ENCODE data around the gene PINK1.

PINK1 gene

GRCh38 chr1:20683614-20684013, 50.4 kb downstream of the PINK1 start:
- DNase-seq, result no peak

DNA sequence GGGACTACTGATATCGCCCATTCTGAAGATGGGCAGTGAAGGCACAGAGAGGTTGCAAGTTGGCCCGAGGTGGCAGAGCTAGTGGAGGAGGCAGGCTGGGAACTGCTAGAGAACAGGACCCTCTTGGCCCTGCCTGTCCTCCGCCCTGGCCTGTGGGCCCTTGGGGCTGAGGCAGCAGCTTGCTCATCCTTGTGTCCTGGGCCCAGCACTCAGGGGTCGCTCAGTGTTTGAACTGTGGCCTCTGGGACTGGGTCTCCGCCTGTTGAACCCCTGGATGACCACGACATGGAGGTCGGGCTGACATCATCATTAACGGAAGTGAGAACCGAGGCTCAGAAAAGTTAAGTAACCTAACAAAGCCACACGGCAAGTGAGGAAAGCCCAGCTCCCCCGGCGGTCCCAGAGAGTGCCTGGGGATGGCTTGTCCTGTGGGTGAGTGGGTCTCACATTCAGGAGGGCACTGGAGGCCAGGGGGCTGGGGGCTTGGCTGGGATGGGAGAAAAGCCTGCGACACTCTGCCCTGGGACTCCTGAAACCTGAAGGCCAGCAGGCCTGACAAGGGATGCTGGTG, 50.9 kb downstream of the PINK1 start:
- peak; percentile 23 to 45 for DNase-seq

- DNase-seq, result no peak
Measured at GRCh38 chr1:20684651-20685050, 51.4 kb downstream of the PINK1 start.

DNA sequence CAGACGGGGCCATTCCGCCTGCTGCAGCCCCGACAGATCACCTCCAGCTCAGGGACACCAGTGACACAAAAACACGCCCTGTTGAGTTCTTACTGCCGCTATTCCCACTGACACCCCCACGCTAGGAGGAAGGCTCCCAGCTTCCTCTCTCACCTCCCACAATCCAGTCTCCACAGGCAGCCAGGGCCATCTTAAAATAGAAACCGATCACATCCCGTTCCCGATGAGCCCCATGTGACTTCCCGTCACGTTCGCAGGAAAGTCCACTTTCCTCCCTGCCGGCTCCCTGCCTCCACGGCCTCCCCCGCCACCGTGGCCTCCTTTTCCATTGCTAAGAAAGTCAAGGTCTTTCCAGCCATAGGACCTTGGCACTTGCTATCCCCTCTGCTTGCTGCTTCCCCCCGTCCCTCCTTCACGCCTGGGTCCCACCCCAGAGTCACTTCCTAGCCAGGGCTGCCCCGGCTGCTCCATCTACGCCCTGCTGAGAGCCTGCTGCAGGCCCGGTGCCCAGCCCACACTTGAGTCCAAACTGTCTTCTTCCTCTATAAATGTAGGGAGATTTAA, 51.9 kb downstream of the PINK1 start:
- peak; percentile 49 to 74 for DNase-seq

GRCh38 chr1:20685741-20686140, 52.5 kb downstream of the PINK1 start:
- DNase-seq, result peak; percentile 50 to 80

DNA sequence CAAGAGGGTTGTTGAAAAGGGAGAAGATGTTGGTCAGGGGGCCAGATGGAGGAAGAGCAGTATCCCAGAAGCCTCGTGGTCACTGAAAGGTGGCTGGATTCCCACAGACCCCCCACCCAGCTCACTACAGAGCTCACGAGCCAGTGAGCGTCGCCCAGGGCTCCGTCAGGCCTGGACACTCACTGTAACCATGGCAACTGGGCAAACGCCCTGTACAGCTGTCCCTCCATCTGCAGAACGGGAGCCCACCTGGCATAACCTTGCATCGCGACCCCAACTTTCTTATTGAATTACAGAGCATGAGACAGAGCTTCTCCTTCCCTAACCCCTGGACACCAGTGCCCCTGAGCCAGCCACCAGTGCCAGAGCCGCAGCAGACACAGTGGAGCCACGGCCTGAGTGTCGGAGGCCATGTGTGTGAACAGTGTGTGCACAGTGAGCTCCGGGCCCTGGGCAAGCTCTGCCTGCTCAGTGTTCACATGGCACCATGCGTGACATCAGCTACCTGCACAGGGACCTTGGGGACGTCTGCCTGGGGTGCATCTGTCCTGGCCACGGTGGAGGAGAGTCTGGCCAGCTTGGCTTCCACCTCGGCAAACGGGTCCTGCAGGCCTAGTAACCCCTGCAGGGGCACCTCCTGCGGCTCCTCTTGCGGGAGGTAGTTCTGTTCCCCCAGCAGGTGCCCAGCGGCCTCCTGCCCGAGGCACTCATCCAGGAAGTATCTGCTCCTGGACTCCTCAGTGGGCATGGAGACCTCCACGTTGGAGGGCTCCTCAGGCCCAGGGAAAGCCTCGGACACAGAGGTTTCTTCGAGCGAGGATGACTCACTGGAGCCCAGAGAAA, 53.8 kb downstream of the PINK1 start:
- DNase-seq, result no peak

DNA sequence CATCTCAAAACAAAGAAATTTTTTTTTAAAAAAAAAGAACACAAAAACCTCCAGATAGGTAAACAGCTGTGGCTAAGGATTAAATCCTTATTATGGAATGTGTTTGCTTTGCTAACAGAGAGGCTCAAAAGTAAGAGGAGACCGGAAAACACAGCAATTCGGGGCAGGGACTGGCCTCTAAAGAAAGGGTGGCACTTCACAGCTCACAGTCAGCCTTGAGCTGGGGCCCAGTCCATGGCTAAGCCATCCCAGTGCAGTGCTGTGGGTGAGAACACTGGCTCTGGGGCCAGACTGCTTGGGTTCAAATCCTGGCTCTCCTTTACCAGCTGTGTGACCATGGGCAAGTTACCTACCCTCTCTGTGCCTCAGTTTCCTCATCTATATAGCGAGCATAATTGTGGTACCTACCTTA, 56.4 kb downstream of the PINK1 start:
- DNase-seq, result no peak

DNA sequence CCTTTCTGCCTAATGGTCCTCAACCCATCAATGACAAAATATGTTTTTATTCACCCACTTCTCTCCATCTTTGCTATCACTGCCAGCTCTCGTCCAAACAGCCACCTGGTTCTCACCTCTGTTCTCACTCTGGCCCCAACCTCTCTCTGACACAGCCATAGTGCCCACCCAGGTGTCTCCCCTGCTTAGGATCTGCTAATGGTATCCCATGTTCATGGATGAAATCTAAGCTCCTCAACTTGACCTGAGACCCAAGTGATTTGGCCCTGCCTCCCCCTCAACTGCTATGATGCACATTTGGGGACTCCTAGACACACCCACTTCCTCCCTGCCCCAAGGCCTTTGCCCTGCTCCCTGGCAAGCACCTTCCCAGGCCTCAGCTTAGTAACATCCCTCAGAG, 58.6 kb downstream of the PINK1 start:
- DNase-seq, result peak; percentile 48 to 60

DNA sequence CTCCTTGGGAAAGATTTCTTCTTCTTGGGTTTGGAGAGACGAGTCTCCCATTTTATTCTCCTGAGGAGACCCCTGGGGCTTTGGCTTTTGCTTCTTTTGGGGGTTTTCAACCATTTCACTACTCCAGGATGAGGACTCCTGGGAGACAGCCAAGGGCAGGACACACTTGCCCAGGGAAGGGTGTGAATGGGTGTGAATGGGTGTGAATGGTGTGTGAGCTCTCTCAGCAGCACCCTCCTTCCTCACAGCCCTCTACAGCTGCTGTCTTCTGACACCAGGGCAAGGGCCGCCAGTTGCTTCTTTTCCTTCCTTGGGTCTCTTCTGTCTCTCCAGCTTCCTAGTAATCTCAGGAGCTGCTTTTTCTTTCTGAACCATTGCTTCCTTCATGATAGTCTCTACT, 60.4 kb downstream of the PINK1 start:
- DNase-seq, result no peak

DNA sequence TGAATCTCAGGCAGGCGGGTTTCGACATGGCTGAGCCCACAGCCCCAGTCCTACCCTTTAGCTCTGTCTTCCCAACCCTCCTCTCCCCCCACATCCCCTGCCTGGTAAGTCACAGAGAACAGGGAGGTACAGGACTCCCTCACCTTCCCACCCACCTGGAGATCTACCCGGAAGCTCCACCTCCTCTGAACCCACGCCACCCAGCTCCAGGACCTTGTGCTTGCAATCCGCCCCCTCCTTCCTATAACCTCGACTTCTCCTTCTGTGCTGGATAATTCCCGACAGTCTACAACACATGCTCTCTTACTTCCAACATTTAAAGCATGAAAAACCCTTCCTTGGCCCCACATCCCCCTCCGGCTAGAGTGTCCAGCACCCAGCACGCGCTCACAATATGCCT, 62.3 kb downstream of the PINK1 start:
- peak in 1 of 2 donors; percentile 56 for DNase-seq

- DNase-seq, result peak; percentile 74 to 86
Measured at GRCh38 chr1:20696397-20697333, 63.4 kb downstream of the PINK1 start.

- no peak for DNase-seq
Measured at GRCh38 chr1:20697563-20697962, 64.3 kb downstream of the PINK1 start.

DNA sequence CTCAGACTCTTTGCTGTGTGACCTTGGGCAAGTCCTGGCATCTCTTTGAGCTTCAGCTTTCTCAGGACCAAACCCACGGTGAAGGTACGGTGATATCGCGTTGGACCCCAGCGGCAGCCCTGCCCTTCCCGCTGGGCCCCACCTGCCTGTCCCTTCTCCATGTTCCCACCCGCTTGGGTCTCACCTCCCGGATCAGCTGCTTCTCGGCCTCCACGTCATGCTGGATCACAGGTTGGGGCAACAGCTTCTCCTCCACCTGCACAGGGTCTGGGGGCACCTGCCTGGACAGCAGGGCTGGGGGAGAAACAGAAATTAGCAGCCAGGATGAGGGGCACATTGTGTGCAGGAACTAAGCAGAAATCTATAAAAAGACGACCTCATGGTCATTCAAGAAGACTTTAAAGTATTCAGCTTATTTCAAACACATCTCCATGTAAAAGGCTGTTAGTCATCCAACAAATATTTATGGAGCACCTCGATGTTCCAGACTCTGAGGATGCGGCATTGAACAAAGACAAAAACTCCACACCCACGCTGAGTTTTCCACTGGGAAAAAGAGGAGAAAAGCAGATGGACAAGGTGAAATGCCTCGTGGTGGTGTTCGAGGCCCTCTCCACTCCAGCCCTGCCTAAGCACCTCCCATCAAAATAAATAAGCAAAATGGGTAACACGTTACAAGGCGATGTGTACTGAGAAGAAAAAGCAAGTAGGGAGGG, 65.1 kb downstream of the PINK1 start:
- no peak for DNase-seq

- DNase-seq, result no peak
Measured at GRCh38 chr1:20699558-20699957, 66.3 kb downstream of the PINK1 start.

- DNase-seq, result no peak
Measured at GRCh38 chr1:20700636-20701215, 67.5 kb downstream of the PINK1 start.
